Sigmoid colon (tissue), 7 donors: ENCODE measurements around the gene EML4. TPM values are rescaled to one million over a fixed set of nuclear protein-coding genes. Genes with fewer than 3 reads are reported as not detected.

Source experiments
- DNase-seq: peaks from one replicate; pipeline ENCODE4 v3.0.0-alpha.2; 2019
- H3K27ac ChIP-seq, 4 donors: fragments of 200-600 bp; sonication (generic); one replicate each; pipeline ENCODE4 v1.5.1; 2016 to 2019; ENCODE audit warnings: mild to moderate bottlenecking in 1 of 4
- H3K27me3 ChIP-seq, 3 donors: fragments of 200-600 bp; sonication (generic); one replicate each; pipeline ENCODE4 v1.5.1; 2019; ENCODE audit warnings: mild to moderate bottlenecking in 1 of 3
- H3K36me3 ChIP-seq, 4 donors: fragments of 200-600 bp; sonication (generic); one replicate each; pipeline ENCODE4 v1.5.1; 2016 to 2019
- H3K4me1 ChIP-seq, 4 donors: fragments of 200-600 bp; sonication (generic); one replicate each; pipeline ENCODE4 v1.5.1; 2017 to 2019
- H3K4me3 ChIP-seq, 4 donors: fragments of 200-600 bp; sonication (generic); one replicate each; pipeline ENCODE4 v1.5.1; 2017 to 2019; ENCODE audit warnings: mild to moderate bottlenecking in 2 of 4, moderate library complexity in 1 of 4
- H3K9me3 ChIP-seq, 4 donors: fragments of 200-600 bp in 3 of 4; sonication (generic) in 3 of 4; one replicate each; pipeline versions ENCODE4 v1.5.1 to v1.6.1; 2013 to 2019
- EP300 ChIP-seq, 4 donors: sonication (generic); formaldehyde crosslinking; IDR thresholded peaks; one replicate each; pipeline ENCODE4 v1.6.1; 2017; ENCODE audit warnings: antibody characterized with exemption in 4 of 4
- POLR2A ChIP-seq, 2 donors: fragments of 450-650 bp; IDR thresholded peaks; one replicate each; pipeline ENCODE4 v1.6.1; 2016; ENCODE audit warnings: antibody characterized with exemption in 2 of 2, mild to moderate bottlenecking in 2 of 2, moderate library complexity in 2 of 2
- POLR2AphosphoS5 ChIP-seq, 4 donors: sonication (generic); formaldehyde crosslinking; IDR thresholded peaks; one replicate each; pipeline ENCODE4 v1.6.1; 2017; ENCODE audit warnings: antibody characterized with exemption in 4 of 4
- WGBS, 2 donors: extraction: QIAGEN DNeasy Blood & Tissue Kit; methylation state at CpG; one replicate each; pipeline ENCODE4 v1.1.7; 2013; 5-methylcytosine and 5-hydroxymethylcytosine counted together
- intact Hi-C: fragments of 100-400 bp; cut with DNase I; formaldehyde crosslinking; loops from one replicate; pipeline ENCODE4 v1.15.1; 2023
- polyA plus RNA-seq, 3 donors: library from polyadenylated mRNA; stranded (reverse); fragments of 200-250 nt; gene quantifications; one replicate each; pipeline ENCODE4 v1.2.3, GENCODE V29; 2013
- total RNA-seq, 4 donors: library from RNA; depleted of rRNA; stranded (reverse); fragments of >200 nt; gene quantifications; one replicate each; pipeline ENCODE4 v1.1.0, GENCODE V29; 2016
- TF ChIP-seq, protein P1 (sequence below), 4 experiments: fragments of 450-650 bp in 3 of 4; fragments of 200-600 bp in 1 of 4; IDR thresholded peaks; one replicate each; pipeline ENCODE4 v1.5.1; 2016 to 2019; ENCODE audit warnings: antibody characterized with exemption in 4 of 4, mild to moderate bottlenecking in 3 of 4, moderate library complexity in 2 of 4
- donor health status: healthy with polysubstance abuse.
- donor health status: Bipolar disorder and iron deficiency.
- donor health status: healthy.

EML4 gene
- total and polyA plus RNA-seq, 7 donors: 16.1 to 27.8 (median 17.8) TPM

DNA sequence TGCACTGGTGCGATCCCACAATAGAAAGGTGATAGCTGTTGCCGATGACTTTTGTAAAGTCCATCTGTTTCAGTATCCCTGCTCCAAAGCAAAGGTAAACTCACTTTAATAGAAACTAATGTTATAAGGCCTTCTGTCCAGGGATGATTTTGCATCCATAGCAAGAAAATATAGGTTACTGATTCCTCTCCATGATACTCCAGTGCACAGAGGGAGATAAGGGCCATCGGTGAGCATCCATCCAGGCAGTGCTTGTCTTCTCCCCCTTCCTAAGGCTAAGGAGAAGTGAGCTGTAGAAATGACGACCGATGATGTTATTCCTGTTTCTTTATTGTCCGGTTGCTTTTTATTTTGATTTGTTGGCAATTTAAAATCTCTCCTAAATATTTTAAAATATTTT lies 159.8 kb downstream of the EML4 start:
- Histone ChIP-seq H3K4me1 (no peaks in the 10 kb centered on the region), H3K36me3 (peaks cover 0 to 68% (median 7%) of the 10 kb centered on the region in 4 donors), H3K27me3 (no peaks in the 10 kb centered on the region), H3K4me3 (no peak overlapping the region), H3K27ac (no peak overlapping the region), H3K9me3 (no peaks in the 10 kb centered on the region)
- no peak for DNase-seq
- WGBS, 2 donors: 95 to 96% methylated on average over 6 of the region's 6 CpGs
- intact Hi-C loops: no loop called here
- TF ChIP-seq, protein P1, sequence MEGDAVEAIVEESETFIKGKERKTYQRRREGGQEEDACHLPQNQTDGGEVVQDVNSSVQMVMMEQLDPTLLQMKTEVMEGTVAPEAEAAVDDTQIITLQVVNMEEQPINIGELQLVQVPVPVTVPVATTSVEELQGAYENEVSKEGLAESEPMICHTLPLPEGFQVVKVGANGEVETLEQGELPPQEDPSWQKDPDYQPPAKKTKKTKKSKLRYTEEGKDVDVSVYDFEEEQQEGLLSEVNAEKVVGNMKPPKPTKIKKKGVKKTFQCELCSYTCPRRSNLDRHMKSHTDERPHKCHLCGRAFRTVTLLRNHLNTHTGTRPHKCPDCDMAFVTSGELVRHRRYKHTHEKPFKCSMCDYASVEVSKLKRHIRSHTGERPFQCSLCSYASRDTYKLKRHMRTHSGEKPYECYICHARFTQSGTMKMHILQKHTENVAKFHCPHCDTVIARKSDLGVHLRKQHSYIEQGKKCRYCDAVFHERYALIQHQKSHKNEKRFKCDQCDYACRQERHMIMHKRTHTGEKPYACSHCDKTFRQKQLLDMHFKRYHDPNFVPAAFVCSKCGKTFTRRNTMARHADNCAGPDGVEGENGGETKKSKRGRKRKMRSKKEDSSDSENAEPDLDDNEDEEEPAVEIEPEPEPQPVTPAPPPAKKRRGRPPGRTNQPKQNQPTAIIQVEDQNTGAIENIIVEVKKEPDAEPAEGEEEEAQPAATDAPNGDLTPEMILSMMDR (IDR thresholded peaks at IDR 0.05): no peak
- TF ChIP-seq EP300 (IDR thresholded peaks at IDR 0.05) (no peak), POLR2AphosphoS5 (IDR thresholded peaks at IDR 0.05) (no peak), POLR2A (IDR thresholded peaks at IDR 0.05) (no peak)

DNA sequence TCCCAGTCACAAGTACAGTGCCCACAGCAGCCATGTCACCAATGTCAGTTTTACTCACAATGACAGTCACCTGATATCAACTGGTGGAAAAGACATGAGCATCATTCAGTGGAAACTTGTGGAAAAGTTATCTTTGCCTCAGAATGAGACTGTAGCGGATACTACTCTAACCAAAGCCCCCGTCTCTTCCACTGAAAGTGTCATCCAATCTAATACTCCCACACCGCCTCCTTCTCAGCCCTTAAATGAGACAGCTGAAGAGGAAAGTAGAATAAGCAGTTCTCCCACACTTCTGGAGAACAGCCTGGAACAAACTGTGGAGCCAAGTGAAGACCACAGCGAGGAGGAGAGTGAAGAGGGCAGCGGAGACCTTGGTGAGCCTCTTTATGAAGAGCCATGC lies 160.6 kb downstream of the EML4 start:
- 95 to 98% methylated on average over 5 of the region's 5 CpGs for WGBS, 2 donors
- H3K36me3 ChIP-seq: peaks cover 0 to 71% (median 7%) of the 10 kb centered on the region in 4 donors
- H3K27me3 ChIP-seq: no peaks in the 10 kb centered on the region

DNA sequence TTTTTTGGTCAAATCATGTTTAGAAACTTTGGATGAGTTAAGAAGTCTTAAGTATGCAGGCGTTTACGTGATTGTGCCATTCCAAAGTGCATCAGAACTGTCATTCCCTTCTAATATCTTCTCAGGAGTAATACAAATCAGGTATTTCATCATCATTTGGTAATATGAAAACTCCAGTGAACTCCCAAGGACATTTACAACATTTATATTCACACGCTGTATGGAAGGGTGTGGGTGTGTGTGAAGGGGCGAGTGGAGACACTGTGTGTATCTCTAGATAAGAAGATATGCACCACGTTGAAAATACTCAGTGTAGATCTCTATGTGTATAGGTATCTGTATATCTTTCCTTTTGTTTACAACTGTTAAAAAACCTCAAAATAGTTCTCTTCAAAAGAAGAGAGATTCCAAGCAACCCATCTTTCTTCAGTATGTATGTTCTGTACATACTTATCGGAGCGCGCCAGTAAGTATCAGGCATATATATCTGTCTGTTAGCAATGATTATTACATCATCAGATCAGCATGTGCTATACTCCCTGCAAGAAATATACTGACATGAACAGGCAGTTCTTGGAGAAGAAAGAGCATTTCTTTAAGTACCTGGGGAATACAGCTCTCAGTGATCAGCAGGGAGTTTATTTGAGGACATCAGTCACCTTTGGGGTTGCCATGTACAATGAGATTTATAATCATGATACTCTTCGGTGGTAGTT lies 162.6 kb downstream of the EML4 start:
- 76 to 89% methylated on average over 9 of the region's 9 CpGs for WGBS, 2 donors
- intact Hi-C loops: no loop called here
- Histone ChIP-seq H3K27me3 (no peaks in the 10 kb centered on the region), H3K9me3 (no peaks in the 10 kb centered on the region), H3K4me1 (no peaks in the 10 kb centered on the region), H3K36me3 (peaks cover 0 to 73% (median 9%) of the 10 kb centered on the region in 4 donors), H3K27ac (no peak overlapping the region), H3K4me3 (no peak overlapping the region)
- DNase-seq: no peak
- TF ChIP-seq POLR2AphosphoS5 (IDR thresholded peaks at IDR 0.05): no peak
- TF ChIP-seq, protein P1 (IDR thresholded peaks at IDR 0.05): no peak
- no peak for TF ChIP-seq EP300 (IDR thresholded peaks at IDR 0.05)
- TF ChIP-seq POLR2A (IDR thresholded peaks at IDR 0.05): no peak

More for the DNA sequence above, 160.6 kb downstream of the EML4 start:
- Histone ChIP-seq H3K9me3 (no peaks in the 10 kb centered on the region), H3K27ac (no peak overlapping the region), H3K4me1 (no peaks in the 10 kb centered on the region), H3K4me3 (no peak overlapping the region)
- no peak for DNase-seq
- TF ChIP-seq, protein P1 (IDR thresholded peaks at IDR 0.05): no peak
- TF ChIP-seq POLR2A (IDR thresholded peaks at IDR 0.05) (no peak), POLR2AphosphoS5 (IDR thresholded peaks at IDR 0.05) (no peak), EP300 (IDR thresholded peaks at IDR 0.05) (no peak)
- intact Hi-C loops: loop anchor here (1.0 kb wide), 1 partner anchor 230 kb away; no protein-coding TSS in a partner anchor

DNA sequence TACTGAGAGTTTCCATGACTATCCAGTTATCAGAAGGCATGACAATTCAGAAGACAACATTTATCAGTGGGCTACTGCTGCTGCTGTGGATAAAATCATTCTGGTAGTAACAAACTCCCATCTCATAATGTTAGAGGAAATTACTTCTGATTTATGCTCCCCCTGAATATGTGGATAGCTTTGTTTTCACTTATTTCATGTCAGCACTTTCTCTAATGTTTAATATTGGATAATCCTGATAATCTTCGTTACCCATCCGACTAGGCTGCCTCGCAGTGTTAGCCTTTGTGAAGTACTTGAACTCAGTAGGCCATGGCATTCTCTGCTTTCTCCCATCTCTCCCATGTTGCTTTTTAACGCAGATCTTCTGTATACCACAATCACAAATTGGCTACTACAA lies 163.4 kb downstream of the EML4 start:
- Histone ChIP-seq H3K36me3 (peaks cover 0 to 65% (median 9%) of the 10 kb centered on the region in 4 donors), H3K4me1 (no peaks in the 10 kb centered on the region), H3K27ac (no peak overlapping the region), H3K4me3 (no peak overlapping the region), H3K9me3 (no peaks in the 10 kb centered on the region), H3K27me3 (no peaks in the 10 kb centered on the region)
- WGBS, 2 donors: 94 to 95% methylated on average over 4 of the region's 4 CpGs
- no peak for TF ChIP-seq POLR2A (IDR thresholded peaks at IDR 0.05)
- TF ChIP-seq, protein P1 (IDR thresholded peaks at IDR 0.05): no peak
- no peak for TF ChIP-seq POLR2AphosphoS5 (IDR thresholded peaks at IDR 0.05)
- no peak for TF ChIP-seq EP300 (IDR thresholded peaks at IDR 0.05)
- intact Hi-C loops: no loop called here
- no peak for DNase-seq
